Body of pancreas (tissue), 4 donors: Measurements from ENCODE around the gene KCNH8.

Experiments
- CTCF ChIP-seq, 7 experiments: fragments of 450-650 bp in 4 of 7; fragments of 200-600 bp in 3 of 7; sonication (generic) in 3 of 7; IDR thresholded peaks; one replicate each; pipeline ENCODE4 v1.5.1; 2016 to 2019; ENCODE audit warnings: antibody characterized with exemption in 7 of 7
- POLR2A ChIP-seq, 3 donors: fragments of 450-650 bp; IDR thresholded peaks; one replicate each; pipeline ENCODE4 v1.6.1; 2016; ENCODE audit warnings: antibody characterized with exemption in 3 of 3, mild to moderate bottlenecking in 2 of 3

- TF ChIP-seq CTCF (IDR thresholded peaks at IDR 0.05) (no peak), POLR2A (IDR thresholded peaks at IDR 0.05) (no peak)
Observed at GRCh38 chr3:19364148-19364547, 215.8 kb downstream of the KCNH8 start.
